Amniotic epithelial cell (primary cell): Measurements from ENCODE around the gene SRSF3.

ENCODE experiments used
- DNase-seq: peaks from one replicate; pipeline ENCODE4 v3.0.0-alpha.2; 2010; ENCODE audit warnings: low read depth

SRSF3 gene

DNA sequence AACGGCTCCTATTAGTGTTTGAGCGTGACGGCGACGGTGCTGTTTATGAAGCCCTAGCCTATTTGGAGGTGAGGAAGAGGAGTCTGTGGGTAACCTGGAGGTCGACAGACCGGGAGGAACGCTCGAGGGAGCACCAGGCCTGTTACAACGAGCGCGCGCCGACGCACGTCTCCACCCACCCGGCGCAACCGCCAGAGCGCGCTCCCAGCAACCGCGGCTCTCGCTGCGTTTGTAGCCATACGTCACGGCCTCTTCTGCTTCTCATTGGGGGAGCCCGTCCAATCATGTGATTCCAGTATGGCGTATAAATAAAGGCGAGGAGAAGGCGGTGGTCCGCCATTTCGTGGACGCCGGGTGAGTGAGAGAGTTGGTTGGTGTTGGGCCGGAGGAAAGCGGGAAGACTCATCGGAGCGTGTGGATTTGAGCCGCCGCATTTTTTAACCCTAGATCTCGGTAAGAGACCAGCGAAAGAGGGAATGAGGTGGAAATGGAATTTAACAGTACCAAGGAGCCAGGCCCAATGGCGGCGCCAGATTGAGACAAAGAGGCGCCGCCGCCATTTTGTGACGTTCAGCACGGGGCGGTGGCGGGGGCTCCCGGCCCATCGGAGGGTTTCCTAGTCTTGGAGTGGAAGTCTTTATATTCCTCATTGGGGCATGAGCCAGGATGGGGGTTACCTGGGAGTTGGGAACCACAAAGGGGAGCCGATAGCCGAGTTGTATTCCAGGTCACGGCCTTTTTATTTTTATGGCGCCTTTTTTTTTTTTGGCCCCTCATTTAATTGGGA is at the start of gene SRSF3:
TSS of gene SRSF3 (plus strand) at position 334 of the 787 bp plus-strand sequence. CDS start 2,401 bp downstream, outside the sequence.
- DNase-seq, result peak; percentile 97

DNA sequence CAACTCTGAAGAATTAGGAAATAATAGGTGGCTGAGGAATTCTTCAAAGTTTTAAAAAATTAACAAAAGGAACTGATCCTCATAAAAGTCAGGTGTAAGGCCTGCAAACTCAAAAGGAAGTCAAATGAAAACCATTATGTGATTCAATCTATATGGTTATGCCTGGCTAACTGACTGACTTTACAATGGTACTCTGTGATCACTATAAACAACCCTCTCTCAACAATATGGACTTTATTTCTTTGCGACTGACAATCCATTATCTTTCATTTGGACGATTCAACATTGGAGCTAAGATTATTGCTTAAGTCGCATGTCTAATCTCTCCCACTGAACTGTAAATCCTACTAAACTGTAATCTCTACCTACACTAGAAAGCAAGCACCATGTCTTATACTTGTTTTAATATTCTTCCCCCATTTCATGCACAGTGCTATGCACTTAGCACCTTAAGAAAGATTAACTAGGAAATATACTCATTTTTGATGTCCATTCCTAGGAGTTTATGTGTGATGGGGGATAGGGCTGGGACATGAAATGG is 48.3 kb upstream of the SRSF3 start:
- no peak for DNase-seq

- DNase-seq, result peak; percentile 31
Measured at GRCh38 chr6:36546308-36546919, 47.7 kb upstream of the SRSF3 start.

- DNase-seq, result peak; percentile 77
Measured at GRCh38 chr6:36546920-36547645, 47.1 kb upstream of the SRSF3 start, which contains the start of gene STK38. Gene STK38 (minus strand): TSS chr6:36547479. CDS start chr6:36540202, 7,277 bp downstream.

- DNase-seq, result no peak
Measured at GRCh38 chr6:36547646-36548400, 46.3 kb upstream of the SRSF3 start.

GRCh38 chr6:36548401-36548743 is 45.8 kb upstream of the SRSF3 start:
- DNase-seq, result no peak

- no peak for DNase-seq
Measured at GRCh38 chr6:36550473-36551000, 43.6 kb upstream of the SRSF3 start.

DNA sequence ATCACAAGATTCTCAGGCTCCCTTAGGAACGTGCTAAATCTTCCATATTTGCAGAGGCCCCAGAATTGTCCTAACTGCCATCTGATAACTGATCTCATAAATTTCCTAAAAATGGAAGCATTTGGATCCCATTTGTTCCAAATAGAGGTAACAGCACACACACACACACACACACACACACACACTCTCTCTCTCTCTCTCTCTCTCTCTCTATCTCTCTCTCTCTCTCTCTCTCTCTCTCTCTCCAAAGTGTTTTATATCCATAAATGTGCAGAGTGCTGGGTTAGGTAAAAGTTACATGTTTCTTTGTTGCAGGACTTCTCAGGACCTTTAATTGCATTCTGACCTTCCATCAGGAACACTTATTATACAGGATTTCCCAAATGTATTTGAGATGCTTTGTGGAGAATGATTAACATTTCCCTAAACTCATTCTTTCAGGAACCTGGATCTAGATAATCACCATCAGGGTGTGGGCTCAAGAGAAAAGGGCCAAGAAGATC is 38.4 kb upstream of the SRSF3 start:
- DNase-seq, result no peak

- DNase-seq, result peak; percentile 21
Measured at GRCh38 chr6:36556281-36556680, 37.9 kb upstream of the SRSF3 start.

DNA sequence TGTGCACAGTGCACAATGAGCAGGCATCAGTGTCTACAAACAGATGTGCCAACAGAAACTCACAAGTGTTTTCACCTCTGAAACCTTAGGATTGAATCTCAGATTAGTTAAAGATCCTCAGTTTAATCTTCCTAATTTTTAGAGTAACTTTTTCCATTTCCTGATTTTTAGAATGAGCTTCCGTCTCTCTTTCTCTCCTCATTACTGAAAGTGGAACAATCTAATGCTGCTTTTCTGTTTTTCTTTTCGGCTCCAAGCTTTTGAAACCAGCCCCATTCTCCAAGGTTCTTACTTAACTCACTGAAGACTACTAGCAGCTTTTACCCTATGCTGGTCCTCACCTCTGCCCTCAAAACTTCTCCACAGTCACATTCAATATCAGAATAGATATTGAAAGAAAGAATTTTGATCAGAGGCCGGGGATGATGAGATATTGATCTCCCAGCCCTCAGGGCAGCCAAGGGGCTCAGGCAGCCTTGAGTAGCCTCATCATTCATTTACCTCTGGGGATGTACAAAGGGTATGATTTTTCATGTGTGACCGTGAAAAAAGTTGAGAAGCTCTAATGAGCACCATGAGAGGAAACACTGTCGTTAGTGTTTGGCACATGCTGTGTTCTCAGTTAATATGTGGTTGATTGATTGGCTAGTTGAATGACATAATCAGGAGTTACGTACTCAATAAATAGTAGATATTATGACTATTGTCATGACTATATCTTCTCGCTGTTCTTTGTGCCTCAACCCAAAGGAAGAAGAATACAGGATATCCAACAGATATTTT is 35.0 kb upstream of the SRSF3 start:
- no peak for DNase-seq

- DNase-seq, result no peak
Measured at GRCh38 chr6:36560822-36561221, 33.3 kb upstream of the SRSF3 start.

GRCh38 chr6:36563237-36563927 is 30.8 kb upstream of the SRSF3 start:
- no peak for DNase-seq

DNA sequence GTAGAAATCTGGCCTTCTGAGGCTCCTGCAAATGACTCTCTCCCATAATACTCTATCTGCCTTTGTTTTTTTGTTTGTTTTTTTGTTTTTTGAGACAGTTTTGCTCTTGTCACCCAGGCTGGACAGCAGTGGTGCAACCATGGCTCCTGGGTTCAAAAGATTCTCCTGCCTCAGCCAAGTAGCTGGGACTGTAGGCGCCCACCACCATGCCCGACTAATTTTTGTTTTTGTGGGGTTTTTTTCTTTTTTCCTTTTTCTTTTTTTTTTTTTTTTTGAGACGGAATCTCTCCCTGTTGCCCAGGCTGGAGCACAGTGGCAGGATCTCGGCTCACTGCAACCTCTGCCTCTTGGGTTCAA is 30.3 kb upstream of the SRSF3 start:
- no peak for DNase-seq

- no peak for DNase-seq
Measured at GRCh38 chr6:36566418-36566905, 27.7 kb upstream of the SRSF3 start.

DNA sequence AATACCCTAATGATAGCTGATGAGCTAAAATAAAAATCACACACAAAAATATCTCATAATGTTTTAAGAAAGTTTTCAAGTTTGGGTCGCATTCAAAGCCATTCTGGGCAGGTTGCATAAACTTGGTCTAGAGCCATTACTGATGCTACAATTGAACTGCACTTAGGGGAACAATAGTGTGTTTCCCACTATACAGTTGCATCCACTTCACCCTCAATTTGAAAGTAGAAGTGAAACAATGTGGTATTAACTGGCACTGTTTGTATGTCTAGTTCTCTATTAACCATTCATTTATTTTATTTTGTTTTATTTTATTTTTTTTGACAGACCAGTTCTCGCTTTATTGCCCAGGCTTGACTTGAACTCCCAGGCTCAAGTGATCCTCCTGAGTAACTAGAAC is 23.9 kb upstream of the SRSF3 start:
- no peak for DNase-seq

GRCh38 chr6:36571122-36572043 is 22.8 kb upstream of the SRSF3 start:
- no peak for DNase-seq

DNA sequence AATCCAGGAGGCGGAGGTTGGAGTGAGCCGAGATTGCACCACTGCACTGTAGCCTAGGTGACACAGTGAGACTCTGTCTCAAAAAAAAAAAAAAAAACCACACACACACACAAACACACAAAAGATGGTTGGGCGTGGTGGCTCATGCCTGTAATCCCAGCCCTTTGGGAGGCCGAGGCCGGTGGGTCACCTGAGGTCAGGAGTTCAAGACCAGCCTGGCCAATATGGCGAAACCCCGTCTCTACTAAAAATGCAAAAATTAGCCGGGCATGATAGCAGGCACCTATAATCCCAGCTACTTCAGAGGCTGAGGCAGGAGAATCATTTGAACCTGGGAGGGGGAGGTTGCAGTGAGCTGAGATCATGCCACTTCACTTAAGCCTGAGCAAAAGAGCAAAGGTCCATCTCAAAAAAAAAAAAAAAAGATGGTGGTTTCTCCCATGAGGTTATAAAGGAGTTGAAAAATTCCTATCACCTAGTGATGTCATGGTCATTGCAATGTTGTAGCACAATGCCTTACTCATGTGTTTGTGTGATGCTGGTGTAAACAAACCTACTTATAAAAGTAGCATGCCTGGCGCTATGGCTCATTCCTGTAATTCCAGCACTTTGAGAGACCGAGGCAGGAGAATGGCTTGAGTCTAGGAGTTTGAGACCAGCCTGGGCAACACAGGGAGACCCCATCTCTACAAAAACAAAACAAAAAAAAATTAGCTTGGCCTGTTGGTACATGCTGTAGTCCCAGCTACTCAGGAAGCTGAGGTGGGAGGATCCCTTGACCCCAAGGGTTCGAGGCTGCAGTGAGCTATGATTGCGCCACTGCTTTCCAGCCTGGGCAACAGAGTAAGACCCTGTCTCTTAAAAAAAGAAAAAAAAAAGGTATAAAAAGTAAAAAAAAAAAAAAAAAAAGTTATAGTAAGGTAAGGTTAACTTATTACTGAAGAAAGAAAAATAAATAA is 21.5 kb upstream of the SRSF3 start:
- peak; percentile 84 for DNase-seq

GRCh38 chr6:36574679-36575078 is 19.5 kb upstream of the SRSF3 start:
- DNase-seq, result no peak
